Upper lobe of left lung (tissue), 6 donors: ENCODE results near the gene RPS27L. TPM values are rescaled to one million over a fixed set of nuclear protein-coding genes. Genes with fewer than 3 reads are reported as not detected.

Experiments
- ATAC-seq, 2 donors: fragments of 200-7000 bp; cut with Tn5 transposase; one replicate each; pipeline ENCODE4 v1.9.1; 2022; ENCODE audit warnings: mild to moderate bottlenecking in 2 of 2, moderate library complexity in 2 of 2; ENCODE audit not compliant: low FRiP score in 2 of 2
- DNase-seq, 2 donors: peaks; one replicate each; pipeline ENCODE4 v3.0.0-alpha.2; 2019 to 2020
- H3K27ac ChIP-seq, 4 donors: fragments of 200-600 bp; sonication (generic); one replicate each; pipeline ENCODE4 v1.5.1; 2016 to 2019
- H3K27me3 ChIP-seq, 4 donors: fragments of 200-600 bp; sonication (generic); one replicate each; pipeline ENCODE4 v1.5.1; 2017 to 2019
- H3K36me3 ChIP-seq, 4 donors: fragments of 200-600 bp; sonication (generic); one replicate each; pipeline ENCODE4 v1.5.1; 2016 to 2019
- H3K4me1 ChIP-seq, 4 donors: fragments of 200-600 bp; sonication (generic); one replicate each; pipeline ENCODE4 v1.5.1; 2018 to 2019
- H3K4me3 ChIP-seq, 4 donors: fragments of 200-600 bp; sonication (generic); one replicate each; pipeline ENCODE4 v1.5.1; 2017 to 2019; ENCODE audit warnings: mild to moderate bottlenecking in 2 of 4, moderate library complexity in 1 of 4
- H3K9me3 ChIP-seq, 4 donors: fragments of 200-600 bp; sonication (generic); one replicate each; pipeline ENCODE4 v1.5.1; 2018 to 2019
- EP300 ChIP-seq, 4 donors: sonication (generic); formaldehyde crosslinking; IDR thresholded peaks; one replicate each; pipeline ENCODE4 v1.5.1; 2017; ENCODE audit warnings: antibody characterized with exemption in 4 of 4, control low read depth in 2 of 4
- POLR2A ChIP-seq, 4 donors: fragments of 450-650 bp; IDR thresholded peaks; one replicate each; pipeline ENCODE4 v1.5.1; 2016 to 2017; ENCODE audit warnings: antibody characterized with exemption in 4 of 4, mild to moderate bottlenecking in 2 of 4
- POLR2AphosphoS5 ChIP-seq, 2 donors: sonication (generic); formaldehyde crosslinking; IDR thresholded peaks; one replicate each; pipeline ENCODE4 v1.5.1; 2017; ENCODE audit warnings: antibody characterized with exemption in 2 of 2
- WGBS, 2 donors: methylation state at CpG; one replicate each; pipeline ENCODE4 v1.1.5; 2017 to 2018; 5-methylcytosine and 5-hydroxymethylcytosine counted together
- total RNA-seq, 6 donors: library from RNA; depleted of rRNA in 4 of 6; stranded (reverse); fragments of >200 nt in 4 of 6; gene quantifications; one replicate each; pipeline versions ENCODE4 v1.1.0 to v1.2.1, GENCODE V29; 2016 to 2021
- TF ChIP-seq, protein P1 (sequence below), 6 experiments: fragments of 450-650 bp in 4 of 6; fragments of 200-600 bp in 2 of 6; sonication (generic) in 2 of 6; IDR thresholded peaks; one replicate each; pipeline ENCODE4 v1.5.1; 2016 to 2019; ENCODE audit warnings: antibody characterized with exemption in 6 of 6
- donor health status: DM: no; HTN: no; CAD: no; lungs with moderate emphysema.
- donor health status: DM: no; HTN: yes; CAD: no; lungs with severe emphysema.

RPS27L gene
- total RNA-seq, 6 donors from 2014 or later: 30.3 to 165 (median 117) TPM

DNA sequence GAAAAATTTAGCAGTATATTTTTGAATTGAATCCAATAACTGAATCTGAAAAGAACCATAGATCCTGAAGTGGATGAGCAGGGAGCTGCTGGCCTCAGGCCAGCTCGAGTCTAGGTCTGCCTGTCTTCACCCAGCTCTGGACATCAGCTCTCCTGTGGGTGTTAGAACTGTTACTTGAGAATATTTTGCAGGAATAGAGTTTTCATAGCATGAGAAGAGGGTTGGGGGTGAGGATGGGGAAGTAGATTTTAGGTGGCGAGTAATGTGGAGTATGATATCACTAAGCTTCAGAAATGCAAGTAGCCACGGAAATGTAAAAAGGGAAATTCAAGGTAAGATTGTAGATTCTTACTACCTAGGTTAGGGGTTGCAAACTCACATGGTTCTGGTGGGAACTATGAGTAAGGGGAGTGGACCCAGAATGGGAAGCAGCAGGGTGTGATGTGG lies 38.3 kb upstream of the RPS27L start:
- H3K27me3 ChIP-seq: no peaks in the 10 kb centered on the region
- H3K36me3 ChIP-seq: no peaks in the 10 kb centered on the region
- DNase-seq: no peak
- TF ChIP-seq POLR2AphosphoS5 (IDR thresholded peaks at IDR 0.05) (no peak), EP300 (IDR thresholded peaks at IDR 0.05) (no peak), POLR2A (IDR thresholded peaks at IDR 0.05) (no peak)
- TF ChIP-seq, protein P1, sequence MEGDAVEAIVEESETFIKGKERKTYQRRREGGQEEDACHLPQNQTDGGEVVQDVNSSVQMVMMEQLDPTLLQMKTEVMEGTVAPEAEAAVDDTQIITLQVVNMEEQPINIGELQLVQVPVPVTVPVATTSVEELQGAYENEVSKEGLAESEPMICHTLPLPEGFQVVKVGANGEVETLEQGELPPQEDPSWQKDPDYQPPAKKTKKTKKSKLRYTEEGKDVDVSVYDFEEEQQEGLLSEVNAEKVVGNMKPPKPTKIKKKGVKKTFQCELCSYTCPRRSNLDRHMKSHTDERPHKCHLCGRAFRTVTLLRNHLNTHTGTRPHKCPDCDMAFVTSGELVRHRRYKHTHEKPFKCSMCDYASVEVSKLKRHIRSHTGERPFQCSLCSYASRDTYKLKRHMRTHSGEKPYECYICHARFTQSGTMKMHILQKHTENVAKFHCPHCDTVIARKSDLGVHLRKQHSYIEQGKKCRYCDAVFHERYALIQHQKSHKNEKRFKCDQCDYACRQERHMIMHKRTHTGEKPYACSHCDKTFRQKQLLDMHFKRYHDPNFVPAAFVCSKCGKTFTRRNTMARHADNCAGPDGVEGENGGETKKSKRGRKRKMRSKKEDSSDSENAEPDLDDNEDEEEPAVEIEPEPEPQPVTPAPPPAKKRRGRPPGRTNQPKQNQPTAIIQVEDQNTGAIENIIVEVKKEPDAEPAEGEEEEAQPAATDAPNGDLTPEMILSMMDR (IDR thresholded peaks at IDR 0.05): no peak
- no peaks in the 10 kb centered on the region for H3K9me3 ChIP-seq
- H3K4me1 ChIP-seq: peaks cover 66 to 88% (median 78%) of the 10 kb centered on the region in 4 donors
- peak overlapping the region; percentile 18 to 98 (median 78) for H3K27ac ChIP-seq
- ATAC-seq: peak in 1 of 2 donors; percentile 41
- 58 to 62% methylated on average over 3 of the region's 3 CpGs for WGBS, 2 donors
- no peak overlapping the region for H3K4me3 ChIP-seq

DNA sequence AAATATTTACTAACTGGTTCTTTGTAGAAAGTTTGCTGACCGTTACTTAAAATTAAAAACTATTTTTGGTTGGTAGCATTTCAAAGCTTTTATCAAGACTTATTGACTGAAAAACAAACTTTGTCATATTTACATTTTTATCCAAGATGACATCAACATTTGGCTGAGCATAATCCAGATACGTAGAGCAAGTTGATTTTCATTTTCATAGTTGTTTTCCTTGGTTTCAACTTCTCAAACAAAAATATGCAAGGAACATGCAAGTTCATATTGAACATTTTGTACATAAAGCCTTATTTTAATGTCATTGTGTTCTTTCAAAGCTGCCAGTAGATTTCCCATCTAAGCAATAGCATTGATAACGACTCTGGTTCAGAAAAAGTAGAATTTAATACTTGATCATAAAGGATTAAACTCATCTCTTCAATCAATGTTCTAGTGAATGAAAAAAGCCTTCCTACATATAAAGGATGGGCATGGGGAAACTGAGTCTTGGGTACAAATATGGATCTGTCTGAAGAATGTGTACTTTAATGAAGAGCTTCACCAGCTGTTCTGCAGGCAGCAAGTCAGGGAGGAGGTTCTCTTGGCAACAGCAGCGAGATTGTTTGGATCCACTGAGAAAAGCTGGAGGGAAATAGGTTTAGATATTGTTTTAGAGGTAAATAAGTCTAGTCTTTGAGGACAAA lies 37.7 kb upstream of the RPS27L start:
- Histone ChIP-seq H3K9me3 (no peaks in the 10 kb centered on the region), H3K4me1 (peaks cover 61 to 93% (median 76%) of the 10 kb centered on the region in 4 donors), H3K27ac (peak overlapping the region; percentile 60 to 98 (median 96)), H3K4me3 (no peak overlapping the region), H3K36me3 (no peaks in the 10 kb centered on the region), H3K27me3 (no peaks in the 10 kb centered on the region)
- ATAC-seq (peak in 1 of 2 donors; percentile 12), DNase-seq (no peak)
- 55 to 66% methylated on average over 4 of the region's 4 CpGs for WGBS, 2 donors
- no peak for TF ChIP-seq EP300 (IDR thresholded peaks at IDR 0.05)
- TF ChIP-seq, protein P1 (IDR thresholded peaks at IDR 0.05): no peak
- TF ChIP-seq POLR2A (IDR thresholded peaks at IDR 0.05): no peak
- TF ChIP-seq POLR2AphosphoS5 (IDR thresholded peaks at IDR 0.05): no peak

DNA sequence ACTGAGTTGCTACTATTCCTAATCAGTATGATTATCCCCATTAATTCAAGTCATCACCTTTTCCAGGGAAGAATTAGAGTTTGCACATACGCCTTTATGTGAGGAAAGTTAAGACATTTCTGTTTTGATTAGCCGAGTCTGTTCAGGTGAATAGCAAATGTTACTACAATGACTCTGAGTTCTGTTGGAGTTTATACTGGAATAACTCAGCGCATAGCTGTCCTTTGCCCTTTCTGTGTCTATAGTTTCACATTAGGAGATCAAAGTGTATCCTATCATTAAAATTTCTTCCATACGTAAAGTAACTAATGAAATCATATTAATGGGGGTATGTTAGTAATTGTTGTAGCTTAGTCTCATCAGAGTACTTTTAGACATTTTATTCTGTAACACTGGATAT lies 37.0 kb upstream of the RPS27L start:
- ATAC-seq (no peak), DNase-seq (no peak)
- Histone ChIP-seq H3K27me3 (no peaks in the 10 kb centered on the region), H3K9me3 (no peaks in the 10 kb centered on the region), H3K27ac (peak overlapping the region; percentile 60 to 98 (median 96)), H3K4me1 (peaks cover 58 to 90% (median 76%) of the 10 kb centered on the region in 4 donors), H3K4me3 (peak overlapping the region in 1 of 4 donors; percentile 8), H3K36me3 (no peaks in the 10 kb centered on the region)
- TF ChIP-seq EP300 (IDR thresholded peaks at IDR 0.05): no peak
- WGBS, 2 donors: 47 to 56% methylated on average over 4 of the region's 4 CpGs

DNA sequence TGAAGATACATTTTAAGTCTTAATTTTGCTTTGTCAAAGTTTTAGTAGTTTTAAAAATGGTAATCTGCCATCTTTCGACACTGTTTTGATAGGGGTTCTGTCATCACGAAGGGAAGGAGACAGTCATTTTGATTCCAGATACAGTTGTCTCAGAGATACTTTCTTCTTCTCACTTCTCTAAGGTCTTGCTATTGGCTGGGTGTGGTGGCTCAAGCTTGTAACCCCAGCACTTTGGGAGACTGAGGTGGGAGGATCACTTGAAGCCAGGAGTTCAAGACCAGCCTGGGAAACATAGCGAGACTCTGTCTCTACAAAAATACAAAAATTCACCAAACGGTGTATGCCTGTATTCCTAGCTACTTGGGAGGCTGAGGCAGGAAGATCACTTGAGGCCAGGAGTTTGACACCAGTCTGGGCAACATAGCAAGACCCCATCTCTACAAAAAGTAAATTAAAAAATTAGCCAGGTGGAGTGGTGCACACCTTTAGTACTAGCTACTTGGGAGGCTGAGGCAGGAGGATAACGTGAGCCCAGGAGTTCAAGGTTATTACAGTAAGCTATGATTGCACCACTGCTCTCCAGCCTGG lies 35.4 kb upstream of the RPS27L start:
- ATAC-seq (no peak), DNase-seq (no peak)
- no peak for TF ChIP-seq POLR2A (IDR thresholded peaks at IDR 0.05)
- TF ChIP-seq, protein P1 (IDR thresholded peaks at IDR 0.05): no peak
- TF ChIP-seq POLR2AphosphoS5 (IDR thresholded peaks at IDR 0.05): no peak
- TF ChIP-seq EP300 (IDR thresholded peaks at IDR 0.05): no peak
- Histone ChIP-seq H3K27me3 (no peaks in the 10 kb centered on the region), H3K27ac (peak overlapping the region; percentile 60 to 98 (median 96)), H3K9me3 (no peaks in the 10 kb centered on the region), H3K4me1 (peaks cover 51 to 79% (median 66%) of the 10 kb centered on the region in 4 donors), H3K4me3 (peak overlapping the region in 1 of 4 donors; percentile 95), H3K36me3 (no peaks in the 10 kb centered on the region)
- 76 to 79% methylated on average over 5 of the region's 5 CpGs for WGBS, 2 donors

DNA sequence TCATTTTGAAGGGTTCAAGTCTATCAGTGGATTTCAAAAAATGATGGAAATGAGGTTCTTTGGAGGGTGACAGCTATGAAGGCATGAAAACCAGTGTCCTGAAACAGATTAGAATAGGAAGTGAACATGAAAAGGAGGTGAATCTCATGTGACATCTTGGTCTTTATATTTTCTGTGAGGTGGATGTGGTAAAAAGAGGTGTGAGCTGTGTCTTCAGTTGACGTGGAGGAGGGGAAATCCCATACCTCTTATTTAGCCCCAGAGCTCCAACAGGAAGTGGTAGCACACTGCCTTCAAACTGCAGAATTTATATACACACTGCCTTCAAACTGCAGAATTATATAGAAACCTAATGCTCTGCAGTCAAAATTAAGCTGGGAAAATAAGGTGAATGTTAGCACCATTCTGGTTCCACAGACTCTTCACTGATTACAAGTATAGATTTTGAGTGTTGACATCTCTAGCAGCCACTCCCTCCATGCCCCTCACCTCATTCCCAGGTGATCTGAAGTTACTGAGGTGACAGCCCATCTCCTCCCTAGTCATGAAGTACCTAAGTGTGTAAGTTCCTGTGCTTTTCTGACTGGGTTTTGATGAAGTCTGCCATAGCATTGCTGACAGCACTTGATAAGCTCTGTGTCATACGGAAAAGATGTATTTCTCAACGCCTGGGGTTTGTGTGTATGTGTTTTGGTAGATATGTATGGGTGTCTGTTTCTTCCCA lies 34.8 kb upstream of the RPS27L start:
- ATAC-seq (no peak), DNase-seq (no peak)
- WGBS, 2 donors: 39 to 43% methylated on average over 3 of the region's 3 CpGs
- peaks cover 48 to 73% (median 61%) of the 10 kb centered on the region in 4 donors for H3K4me1 ChIP-seq
- no peaks in the 10 kb centered on the region for H3K27me3 ChIP-seq
- peak overlapping the region; percentile 87 to 98 (median 96) for H3K27ac ChIP-seq
- H3K9me3 ChIP-seq: no peaks in the 10 kb centered on the region
- TF ChIP-seq POLR2A (IDR thresholded peaks at IDR 0.05) (no peak), EP300 (IDR thresholded peaks at IDR 0.05) (no peak), POLR2AphosphoS5 (IDR thresholded peaks at IDR 0.05) (no peak)
- TF ChIP-seq, protein P1 (IDR thresholded peaks at IDR 0.05): no peak
- H3K4me3 ChIP-seq: peak overlapping the region in 1 of 4 donors; percentile 95
- H3K36me3 ChIP-seq: no peaks in the 10 kb centered on the region
